ENCODE results near the gene CCDC88C. TPM values are rescaled to one million over a fixed set of nuclear protein-coding genes. Genes with fewer than 3 reads are reported as not detected.
A peak's percentile ranks its signal among the peaks of the same experiment; 100 is the strongest.

Gene CCDC88C
- total RNA-seq, 1 donor from 2014 or later = 12.4 TPM

DNA sequence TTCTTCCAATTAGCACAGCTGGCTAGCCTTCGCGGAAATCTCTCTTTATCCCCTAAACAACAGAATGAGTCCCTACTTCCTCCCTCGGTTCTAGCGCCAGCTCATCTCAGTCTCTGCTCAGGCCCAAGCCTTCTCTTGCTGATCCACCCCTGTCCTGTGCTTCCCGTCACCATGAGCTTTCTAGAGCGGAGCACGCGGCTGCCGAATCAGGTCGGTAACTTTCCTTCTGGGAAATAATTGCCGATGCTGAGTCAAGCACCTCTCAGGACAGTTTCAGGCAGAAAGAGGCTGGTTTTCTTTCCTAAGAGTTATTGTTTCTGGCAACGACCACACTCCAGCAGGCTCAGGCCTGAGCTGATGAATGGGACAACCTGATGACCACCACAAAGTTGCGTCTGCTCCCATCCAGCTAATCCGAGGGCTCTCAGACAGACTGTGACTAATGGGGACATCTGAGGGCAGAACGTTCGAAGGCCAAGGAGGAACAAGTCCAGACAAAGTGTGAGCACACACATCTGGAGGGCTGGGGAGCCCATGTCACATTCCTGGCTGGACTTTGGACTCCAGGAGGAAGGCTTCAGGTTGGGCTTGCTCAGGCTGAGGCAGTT, 159.5 kb downstream of the CCDC88C start:
- Histone ChIP-seq H3K36me3 (ENCODE audit: insufficient read depth, low read length) (no peaks in the 10 kb centered on the region), H3K9me3 (ENCODE audit: insufficient read depth, low read depth, low read length) (no peaks in the 10 kb centered on the region), H3K4me3 (ENCODE audit: insufficient read depth, low read depth, low read length) (no peak overlapping the region), H3K9ac (ENCODE audit: low read length) (no peak overlapping the region), H4K20me1 (ENCODE audit: insufficient read depth, low read length) (no peaks in the 10 kb centered on the region), H2AFZ (ENCODE audit: low read depth, low read length) (no peak overlapping the region), H3K79me2 (ENCODE audit: insufficient read depth, low read length) (no peaks in the 10 kb centered on the region), H3K4me2 (ENCODE audit: low read length) (no peak overlapping the region), H3K4me1 (ENCODE audit: insufficient read depth, low read length) (no peaks in the 10 kb centered on the region), H3K27ac (ENCODE audit: low read depth, low read length) (no peak overlapping the region), H3K27me3 (ENCODE audit: insufficient read depth, low read length) (peaks cover 13% of the 10 kb centered on the region)
- DNase-seq (ENCODE audit: low read depth) = peak; percentile 85
- Mint-ChIP-seq H3K4me1 (ENCODE audit: low read depth, unreplicated experiment) (peaks cover 16% of the 10 kb centered on the region), H3K27ac (ENCODE audit: unreplicated experiment) (peak overlapping the region; percentile 0), H3K27me3 (ENCODE audit: low read depth, unreplicated experiment) (peaks cover 12% of the 10 kb centered on the region), H3K9me3 (ENCODE audit: unreplicated experiment) (peaks cover 5% of the 10 kb centered on the region), H3K36me3 (ENCODE audit: low read depth, unreplicated experiment) (no peaks in the 10 kb centered on the region), H3K4me3 (ENCODE audit: unreplicated experiment) (no peak overlapping the region)
- TF ChIP-seq EZH2 (IDR thresholded peaks at IDR 0.05; ENCODE audit: insufficient read depth, low read length) = no peak
- TF ChIP-seq, protein P1, sequence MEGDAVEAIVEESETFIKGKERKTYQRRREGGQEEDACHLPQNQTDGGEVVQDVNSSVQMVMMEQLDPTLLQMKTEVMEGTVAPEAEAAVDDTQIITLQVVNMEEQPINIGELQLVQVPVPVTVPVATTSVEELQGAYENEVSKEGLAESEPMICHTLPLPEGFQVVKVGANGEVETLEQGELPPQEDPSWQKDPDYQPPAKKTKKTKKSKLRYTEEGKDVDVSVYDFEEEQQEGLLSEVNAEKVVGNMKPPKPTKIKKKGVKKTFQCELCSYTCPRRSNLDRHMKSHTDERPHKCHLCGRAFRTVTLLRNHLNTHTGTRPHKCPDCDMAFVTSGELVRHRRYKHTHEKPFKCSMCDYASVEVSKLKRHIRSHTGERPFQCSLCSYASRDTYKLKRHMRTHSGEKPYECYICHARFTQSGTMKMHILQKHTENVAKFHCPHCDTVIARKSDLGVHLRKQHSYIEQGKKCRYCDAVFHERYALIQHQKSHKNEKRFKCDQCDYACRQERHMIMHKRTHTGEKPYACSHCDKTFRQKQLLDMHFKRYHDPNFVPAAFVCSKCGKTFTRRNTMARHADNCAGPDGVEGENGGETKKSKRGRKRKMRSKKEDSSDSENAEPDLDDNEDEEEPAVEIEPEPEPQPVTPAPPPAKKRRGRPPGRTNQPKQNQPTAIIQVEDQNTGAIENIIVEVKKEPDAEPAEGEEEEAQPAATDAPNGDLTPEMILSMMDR (IDR thresholded peaks at IDR 0.05; ENCODE audit: insufficient read depth, low read depth, low read length) = no peak
- FAIRE-seq = no peak

DNA sequence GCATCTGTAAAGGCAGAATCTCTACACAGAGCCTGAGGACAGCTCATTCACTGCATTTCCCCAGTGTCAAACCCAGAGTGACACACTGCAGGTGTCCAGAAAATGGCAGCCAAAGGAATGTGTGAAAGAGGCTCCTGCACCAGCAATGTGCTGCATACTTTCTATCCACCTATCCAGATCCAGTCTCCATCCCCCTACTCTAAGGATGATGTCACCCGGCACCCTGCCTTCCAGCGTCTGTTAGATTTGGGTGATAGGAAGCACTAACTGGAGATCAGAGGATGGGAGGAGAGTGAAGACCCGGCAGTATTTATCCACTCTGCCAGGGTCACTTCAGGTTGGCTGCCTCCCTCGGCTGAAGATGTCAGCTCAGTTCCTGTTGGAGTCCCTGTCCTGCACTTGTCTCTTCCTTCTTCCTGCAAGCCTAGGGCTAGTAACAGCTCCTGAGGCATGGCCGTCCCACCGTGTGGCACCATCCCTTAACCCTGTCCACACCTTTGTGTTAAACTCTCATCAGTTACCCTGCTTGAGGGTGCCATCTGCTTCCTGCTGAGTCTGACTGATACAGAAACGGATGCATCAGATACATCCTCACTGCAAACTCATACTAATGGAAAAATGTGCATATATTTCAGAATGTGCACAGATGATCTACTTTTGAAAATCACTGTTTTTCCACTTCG, 160.2 kb downstream of the CCDC88C start:
- no peak overlapping the region for H3K4me2 ChIP-seq (ENCODE audit: low read length)
- no peaks in the 10 kb centered on the region for H3K79me2 ChIP-seq (ENCODE audit: insufficient read depth, low read length)
- H4K20me1 ChIP-seq (ENCODE audit: insufficient read depth, low read length) = no peaks in the 10 kb centered on the region
- H3K36me3 ChIP-seq (ENCODE audit: insufficient read depth, low read length) = no peaks in the 10 kb centered on the region
- Mint-ChIP-seq H3K27me3 (ENCODE audit: low read depth, unreplicated experiment) (peaks cover 11% of the 10 kb centered on the region), H3K9me3 (ENCODE audit: unreplicated experiment) (peaks cover 5% of the 10 kb centered on the region), H3K36me3 (ENCODE audit: low read depth, unreplicated experiment) (no peaks in the 10 kb centered on the region), H3K4me1 (ENCODE audit: low read depth, unreplicated experiment) (peaks cover 16% of the 10 kb centered on the region), H3K27ac (ENCODE audit: unreplicated experiment) (peak overlapping the region; percentile 0), H3K4me3 (ENCODE audit: unreplicated experiment) (no peak overlapping the region)
- H2AFZ ChIP-seq (ENCODE audit: low read depth, low read length) = no peak overlapping the region
- TF ChIP-seq, protein P1 (IDR thresholded peaks at IDR 0.05; ENCODE audit: insufficient read depth, low read depth, low read length) = no peak
- no peak for TF ChIP-seq EZH2 (IDR thresholded peaks at IDR 0.05; ENCODE audit: insufficient read depth, low read length)
- no peaks in the 10 kb centered on the region for H3K4me1 ChIP-seq (ENCODE audit: insufficient read depth, low read length)
- no peak overlapping the region for H3K4me3 ChIP-seq (ENCODE audit: insufficient read depth, low read depth, low read length)
- no peak overlapping the region for H3K9ac ChIP-seq (ENCODE audit: low read length)
- FAIRE-seq (no peak), DNase-seq (ENCODE audit: low read depth) (no peak)
- H3K9me3 ChIP-seq (ENCODE audit: insufficient read depth, low read depth, low read length) = no peaks in the 10 kb centered on the region
- peaks cover 14% of the 10 kb centered on the region for H3K27me3 ChIP-seq (ENCODE audit: insufficient read depth, low read length)
- no peak overlapping the region for H3K27ac ChIP-seq (ENCODE audit: low read depth, low read length)

DNA sequence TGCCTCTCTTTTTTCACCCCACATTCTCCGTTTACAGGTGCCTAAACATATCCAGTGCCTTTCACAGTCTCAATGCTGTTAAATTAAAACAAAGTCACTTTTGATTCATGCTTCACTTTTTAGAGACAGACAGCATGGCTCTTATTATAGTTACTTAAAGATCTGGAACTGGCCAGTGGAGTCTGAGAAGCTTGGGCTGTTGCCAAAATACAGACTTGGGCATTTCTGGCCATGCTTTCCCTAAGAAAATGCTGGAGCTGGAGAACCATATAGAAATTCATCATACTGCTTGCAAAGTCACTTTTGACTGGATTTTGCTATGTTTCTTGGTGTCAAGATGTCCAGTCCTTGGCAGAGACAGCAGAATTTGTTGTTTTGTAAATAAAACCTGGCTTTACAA, 161.0 kb downstream of the CCDC88C start:
- Mint-ChIP-seq H3K4me1 (ENCODE audit: low read depth, unreplicated experiment) (peaks cover 16% of the 10 kb centered on the region), H3K27me3 (ENCODE audit: low read depth, unreplicated experiment) (peaks cover 6% of the 10 kb centered on the region), H3K4me3 (ENCODE audit: unreplicated experiment) (no peak overlapping the region), H3K27ac (ENCODE audit: unreplicated experiment) (no peak overlapping the region), H3K36me3 (ENCODE audit: low read depth, unreplicated experiment) (no peaks in the 10 kb centered on the region), H3K9me3 (ENCODE audit: unreplicated experiment) (peaks cover 5% of the 10 kb centered on the region)
- no peaks in the 10 kb centered on the region for H3K9me3 ChIP-seq (ENCODE audit: insufficient read depth, low read depth, low read length)
- no peak overlapping the region for H3K9ac ChIP-seq (ENCODE audit: low read length)
- H2AFZ ChIP-seq (ENCODE audit: low read depth, low read length) = no peak overlapping the region
- H3K36me3 ChIP-seq (ENCODE audit: insufficient read depth, low read length) = no peaks in the 10 kb centered on the region
- peaks cover 15% of the 10 kb centered on the region for H3K27me3 ChIP-seq (ENCODE audit: insufficient read depth, low read length)
- no peaks in the 10 kb centered on the region for H3K79me2 ChIP-seq (ENCODE audit: insufficient read depth, low read length)
- TF ChIP-seq, protein P1 (IDR thresholded peaks at IDR 0.05; ENCODE audit: insufficient read depth, low read depth, low read length) = no peak
- no peak for TF ChIP-seq EZH2 (IDR thresholded peaks at IDR 0.05; ENCODE audit: insufficient read depth, low read length)
- no peak for DNase-seq (ENCODE audit: low read depth)
- H3K4me2 ChIP-seq (ENCODE audit: low read length) = no peak overlapping the region
- no peaks in the 10 kb centered on the region for H3K4me1 ChIP-seq (ENCODE audit: insufficient read depth, low read length)
- FAIRE-seq = no peak
- no peak overlapping the region for H3K4me3 ChIP-seq (ENCODE audit: insufficient read depth, low read depth, low read length)
- no peak overlapping the region for H3K27ac ChIP-seq (ENCODE audit: low read depth, low read length)
- H4K20me1 ChIP-seq (ENCODE audit: insufficient read depth, low read length) = no peaks in the 10 kb centered on the region
